ENCODE data around the gene CAMLG.

CAMLG gene

GRCh38 chr5:134784241-134784920 is 46.0 kb downstream of the CAMLG start:
- DNase-seq (ENCODE audit: low read depth in 2 of 2): no peak

- DNase-seq (ENCODE audit: low read depth in 2 of 2): no peak
Observed at GRCh38 chr5:134784946-134785620, 46.7 kb downstream of the CAMLG start.

DNA sequence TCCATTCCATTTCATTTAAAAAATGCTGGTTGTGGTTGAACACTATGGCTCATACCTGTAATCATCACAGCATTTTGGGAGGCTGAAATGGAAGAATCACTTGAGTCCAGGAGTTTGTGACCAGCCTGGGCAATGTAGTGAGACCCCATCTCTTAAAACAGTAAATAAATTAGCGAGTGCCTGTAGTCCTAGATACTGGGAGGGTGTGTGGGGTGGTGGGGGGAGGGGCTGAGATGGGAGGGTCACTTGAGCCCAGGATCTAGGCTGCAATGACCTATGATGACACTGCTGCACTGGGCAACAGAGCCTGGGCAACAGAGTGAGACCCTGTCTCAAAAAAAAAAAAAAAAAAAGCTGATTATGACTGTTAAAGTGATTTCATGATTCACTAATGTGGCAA is 49.3 kb downstream of the CAMLG start:
- no peak for DNase-seq (ENCODE audit: low read depth in 2 of 2)

DNA sequence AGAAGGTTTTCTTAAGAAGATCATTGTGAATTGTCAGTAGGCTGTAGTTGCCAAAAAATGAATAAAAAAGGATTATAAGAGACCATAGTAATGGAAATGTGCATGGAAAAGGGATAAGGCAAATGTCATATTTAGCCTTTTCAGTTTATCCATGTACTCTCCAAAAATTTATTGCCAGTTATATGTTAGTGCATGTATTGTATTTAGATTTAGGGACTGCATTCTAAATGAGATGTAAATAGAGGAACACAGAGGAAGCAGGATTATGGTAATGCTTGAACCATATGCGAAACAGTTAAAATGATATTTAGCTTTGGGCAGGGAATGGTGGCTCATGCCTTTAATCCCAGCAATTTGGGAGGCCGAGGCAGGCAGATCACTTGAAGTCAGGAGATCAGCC is 53.2 kb downstream of the CAMLG start:
- no peak for DNase-seq (ENCODE audit: low read depth in 2 of 2)

DNA sequence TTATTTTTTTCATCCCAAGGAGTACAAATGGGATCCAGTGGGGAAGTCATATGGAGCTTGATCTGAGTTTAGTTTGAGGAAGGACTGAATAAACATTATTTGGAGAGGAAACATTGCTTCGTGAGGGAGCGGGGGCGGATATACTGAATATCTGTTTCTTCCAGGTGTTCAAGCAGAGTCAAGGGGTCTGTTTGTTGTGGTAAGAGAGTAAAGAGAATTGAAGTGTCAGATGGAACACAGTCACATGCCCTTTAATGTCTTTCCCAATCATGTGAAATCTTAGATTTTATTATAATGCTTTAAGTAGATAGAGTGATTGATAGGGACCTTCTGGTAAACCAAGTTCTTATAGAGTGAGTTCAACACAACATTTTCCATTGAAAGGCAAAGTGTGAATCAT is 53.9 kb downstream of the CAMLG start:
- DNase-seq (ENCODE audit: low read depth in 2 of 2): no peak

DNA sequence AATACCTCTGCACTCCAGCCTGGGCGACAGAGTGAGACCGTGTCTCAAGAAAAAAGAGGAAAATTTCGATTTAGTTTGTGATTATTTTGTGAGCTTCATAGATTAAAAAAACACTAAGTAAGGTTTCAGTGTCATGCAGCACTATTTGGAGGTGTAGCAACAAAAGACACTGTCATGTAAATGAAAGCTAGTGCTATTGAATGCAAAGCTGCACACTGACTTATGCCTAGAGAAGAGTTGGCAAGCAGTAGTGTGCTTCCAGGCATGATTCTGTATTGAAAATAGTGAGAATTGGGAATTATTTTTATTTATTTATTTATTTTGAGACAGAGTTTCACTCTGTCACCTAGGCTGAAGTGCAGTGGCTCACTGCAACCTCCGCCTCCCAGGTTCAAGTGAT is 54.8 kb downstream of the CAMLG start:
- DNase-seq (ENCODE audit: low read depth in 2 of 2): no peak

- no peak for DNase-seq (ENCODE audit: low read depth in 2 of 2)
Observed at GRCh38 chr5:134794082-134794481, 55.7 kb downstream of the CAMLG start.

DNA sequence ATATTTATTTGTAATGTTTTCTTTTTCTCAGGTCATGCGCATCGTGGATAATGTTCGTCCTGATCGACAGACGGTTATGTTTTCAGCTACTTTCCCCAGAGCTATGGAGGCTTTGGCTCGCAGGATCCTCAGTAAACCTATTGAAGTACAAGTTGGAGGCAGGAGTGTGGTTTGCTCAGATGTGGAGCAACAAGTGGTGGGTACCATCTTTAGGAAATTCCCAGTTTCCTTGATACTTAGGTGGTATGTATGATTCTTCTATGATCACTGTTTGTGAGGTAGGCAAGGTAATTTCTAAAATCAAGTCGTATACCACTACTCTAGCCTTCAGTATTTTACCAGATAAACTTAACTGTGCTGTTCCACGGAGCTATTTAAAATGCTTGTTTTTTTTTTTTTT is 56.5 kb downstream of the CAMLG start:
- no peak for DNase-seq (ENCODE audit: low read depth in 2 of 2)

DNA sequence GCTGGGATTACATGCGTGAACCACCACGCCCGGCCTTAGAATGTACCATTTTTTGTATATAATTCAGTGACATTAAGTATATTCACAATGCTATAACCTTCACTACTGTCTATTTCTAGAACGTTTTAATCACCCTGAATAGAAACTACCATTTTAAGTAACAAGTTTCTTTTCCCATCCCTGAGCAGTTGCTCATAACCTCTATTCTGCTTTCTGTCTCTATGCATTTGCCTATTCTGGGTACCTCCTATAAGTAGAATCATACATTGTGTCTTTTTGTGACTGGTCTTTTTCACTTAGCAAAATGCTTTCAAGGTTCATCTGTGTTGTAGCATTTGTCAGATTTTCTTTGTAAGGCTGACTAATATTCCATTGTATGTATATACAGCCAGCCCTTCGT is 60.1 kb downstream of the CAMLG start:
- DNase-seq (ENCODE audit: low read depth in 2 of 2): no peak
